Measurements from ENCODE around the gene BRICD5. TPM values are rescaled to one million over a fixed set of nuclear protein-coding genes. Genes with fewer than 3 reads are reported as not detected.

Gene BRICD5
- total RNA-seq, 2 donors from 2014 or later, result 12.8 to 14.4 TPM

DNA sequence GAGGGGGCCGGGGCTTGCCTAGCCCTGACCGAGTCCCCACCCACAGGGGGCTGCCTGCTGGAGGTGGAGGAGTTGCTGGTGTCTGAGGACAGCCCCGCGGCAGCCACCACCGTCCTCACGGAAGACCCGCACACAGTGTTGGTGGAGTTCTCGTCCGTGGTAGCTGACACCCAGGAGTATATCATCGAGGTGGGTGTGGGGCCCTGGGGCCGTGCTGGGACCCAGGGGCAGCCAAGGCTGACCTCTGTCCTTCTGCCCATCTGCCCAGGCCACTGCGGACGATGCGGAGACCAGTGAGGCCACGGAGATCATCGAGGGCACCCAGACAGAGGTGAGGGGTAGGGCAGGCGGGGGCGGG, 24.1 kb upstream of the BRICD5 start:
- H3K27me3 Mint-ChIP-seq (ENCODE audit: low read depth), result no peaks in the 10 kb centered on the region
- H3K36me3 Mint-ChIP-seq (ENCODE audit: insufficient read depth in 2 of 2), result peaks cover 2 to 4% of the 10 kb centered on the region in 2 donors
- H3K4me3 Mint-ChIP-seq, result no peak overlapping the region
- H3K4me1 Mint-ChIP-seq (ENCODE audit: low read depth), result no peaks in the 10 kb centered on the region
- DNase-seq (no peak), ATAC-seq (replicated peaks in 1 of 2) (no peak)
- H3K9me3 Mint-ChIP-seq, result no peaks in the 10 kb centered on the region
- H3K27ac Mint-ChIP-seq, result no peak overlapping the region

DNA sequence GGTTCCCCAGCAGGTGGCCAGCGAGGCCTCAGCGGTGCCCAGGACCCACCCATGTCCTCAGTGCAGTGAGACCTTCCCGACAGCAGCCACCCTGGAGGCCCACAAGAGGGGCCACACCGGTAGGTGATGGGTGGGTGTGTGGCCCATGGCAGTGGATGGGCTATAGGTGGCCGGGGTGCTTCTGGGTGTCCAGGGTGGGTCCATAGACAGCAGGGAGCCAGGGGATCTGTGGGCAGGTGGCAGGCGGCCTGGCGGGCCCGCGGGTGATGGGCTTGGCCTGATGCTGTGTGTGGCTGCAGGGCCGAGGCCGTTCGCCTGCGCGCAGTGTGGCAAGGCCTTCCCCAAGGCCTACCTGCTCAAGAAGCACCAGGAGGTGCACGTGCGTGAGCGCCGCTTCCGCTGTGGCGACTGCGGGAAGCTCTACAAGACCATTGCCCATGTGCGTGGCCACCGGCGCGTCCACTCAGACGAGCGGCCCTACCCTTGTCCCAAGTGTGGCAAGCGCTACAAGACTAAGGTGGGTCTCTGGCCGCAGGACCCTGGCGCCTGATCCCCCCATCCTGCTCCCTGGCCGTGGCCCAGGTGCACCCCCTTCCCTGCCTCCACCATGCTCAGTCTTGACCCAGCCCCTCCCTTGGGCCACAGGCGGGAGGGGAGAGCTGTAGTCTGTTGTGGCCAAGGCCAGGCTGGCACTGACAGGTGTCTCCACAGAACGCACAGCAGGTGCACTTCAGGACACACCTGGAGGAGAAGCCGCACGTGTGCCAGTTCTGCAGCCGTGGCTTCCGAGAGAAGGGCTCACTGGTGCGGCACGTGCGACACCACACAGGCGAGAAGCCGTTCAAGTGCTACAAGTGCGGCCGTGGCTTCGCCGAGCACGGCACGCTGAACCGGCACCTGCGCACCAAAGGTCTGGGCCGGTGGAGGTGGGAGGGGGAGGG, 23.5 kb upstream of the BRICD5 start:
- no peaks in the 10 kb centered on the region for H3K4me1 Mint-ChIP-seq (ENCODE audit: low read depth)

DNA sequence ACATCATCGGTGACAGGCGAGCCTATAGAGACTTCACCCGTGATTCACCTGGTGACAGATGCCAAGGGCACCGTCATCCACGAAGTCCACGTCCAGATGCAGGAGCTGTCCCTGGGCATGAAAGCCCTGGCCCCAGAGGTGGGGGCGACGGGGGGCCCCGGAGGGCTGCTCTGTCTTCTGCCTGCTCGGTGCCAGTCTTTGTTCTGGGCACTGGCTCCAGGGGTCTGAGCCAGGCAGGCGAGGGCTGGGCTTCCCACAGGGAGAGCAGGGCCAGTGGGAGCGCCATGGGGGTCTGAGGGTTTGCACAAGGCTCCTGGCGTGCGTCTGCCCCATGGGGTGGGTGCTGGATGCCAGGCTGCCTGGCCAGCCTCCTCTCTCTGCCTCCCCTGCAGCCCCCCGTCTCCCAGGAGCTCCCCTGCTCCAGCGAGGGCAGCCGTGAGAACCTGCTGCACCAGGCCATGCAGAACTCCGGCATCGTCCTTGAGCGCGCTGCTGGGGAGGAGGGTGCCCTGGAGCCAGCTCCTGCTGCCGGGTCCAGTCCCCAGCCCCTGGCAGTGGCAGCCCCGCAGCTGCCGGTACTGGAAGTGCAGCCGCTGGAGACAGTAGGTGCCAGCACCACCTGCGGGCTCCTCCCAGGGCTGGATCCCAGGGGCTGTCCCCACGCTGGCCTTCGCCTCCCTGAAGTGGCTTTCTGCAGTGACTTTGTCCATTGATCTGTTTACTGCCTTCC, 22.5 kb upstream of the BRICD5 start:
- Mint-ChIP-seq H3K27ac (peak overlapping the region; percentile 22), H3K4me1 (ENCODE audit: low read depth) (no peaks in the 10 kb centered on the region), H3K9me3 (no peaks in the 10 kb centered on the region), H3K4me3 (no peak overlapping the region), H3K36me3 (ENCODE audit: insufficient read depth in 2 of 2) (peaks cover 2 to 4% of the 10 kb centered on the region in 2 donors), H3K27me3 (ENCODE audit: low read depth) (no peaks in the 10 kb centered on the region)
- ATAC-seq (replicated peaks in 1 of 2) (no peak), DNase-seq (no peak)

More for the DNA sequence above, 23.5 kb upstream of the BRICD5 start:
- DNase-seq (no peak), ATAC-seq (replicated peaks in 1 of 2) (no peak)
- peak overlapping the region; percentile 22 for H3K27ac Mint-ChIP-seq
- H3K9me3 Mint-ChIP-seq, result no peaks in the 10 kb centered on the region
- H3K4me3 Mint-ChIP-seq, result no peak overlapping the region
- H3K36me3 Mint-ChIP-seq (ENCODE audit: insufficient read depth in 2 of 2), result peaks cover 2 to 4% of the 10 kb centered on the region in 2 donors
- H3K27me3 Mint-ChIP-seq (ENCODE audit: low read depth), result no peaks in the 10 kb centered on the region

DNA sequence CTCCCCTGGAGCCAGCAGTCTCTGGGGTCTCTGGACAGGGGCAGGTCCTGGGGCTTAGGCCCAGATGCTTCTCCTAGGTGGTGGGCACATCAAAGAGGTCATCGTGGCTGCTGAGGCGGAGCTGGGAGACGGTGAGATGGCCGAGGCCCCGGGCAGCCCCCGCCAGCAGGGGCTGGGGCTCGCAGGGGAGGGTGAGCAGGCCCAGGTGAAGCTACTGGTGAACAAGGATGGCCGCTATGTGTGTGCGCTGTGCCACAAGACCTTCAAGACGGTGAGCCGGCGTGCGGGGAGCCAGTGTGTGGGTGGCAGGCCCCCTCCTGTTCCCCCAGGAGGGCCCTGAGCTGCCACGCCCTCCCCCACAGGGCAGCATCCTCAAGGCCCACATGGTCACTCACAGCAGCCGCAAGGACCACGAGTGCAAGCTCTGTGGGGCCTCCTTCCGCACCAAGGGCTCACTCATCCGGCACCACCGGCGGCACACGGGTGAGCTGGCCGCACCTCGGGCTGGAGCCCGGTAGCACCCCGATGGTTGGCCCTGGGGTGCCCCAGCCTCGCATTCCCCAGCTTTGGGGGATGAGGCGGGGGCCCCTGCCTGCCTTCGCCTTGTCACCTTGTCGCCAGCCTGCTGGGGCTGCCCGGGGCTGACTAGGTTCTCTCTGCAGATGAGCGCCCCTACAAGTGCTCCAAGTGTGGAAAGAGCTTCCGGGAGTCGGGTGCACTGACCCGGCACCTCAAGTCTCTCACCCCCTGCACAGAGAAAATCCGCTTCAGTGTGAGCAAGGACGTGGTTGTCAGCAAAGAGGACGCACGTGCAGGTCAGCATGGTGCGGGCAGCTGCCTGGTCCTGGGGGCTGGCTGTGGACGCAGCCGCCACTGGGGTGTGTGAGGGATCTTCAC, 21.7 kb upstream of the BRICD5 start:
- DNase-seq (no peak), ATAC-seq (replicated peaks in 1 of 2) (no peak)
- Mint-ChIP-seq H3K27ac (no peak overlapping the region), H3K27me3 (ENCODE audit: low read depth) (no peaks in the 10 kb centered on the region), H3K4me1 (ENCODE audit: low read depth) (no peaks in the 10 kb centered on the region), H3K9me3 (no peaks in the 10 kb centered on the region), H3K36me3 (ENCODE audit: insufficient read depth in 2 of 2) (peaks cover 2 to 4% of the 10 kb centered on the region in 2 donors), H3K4me3 (no peak overlapping the region)

DNA sequence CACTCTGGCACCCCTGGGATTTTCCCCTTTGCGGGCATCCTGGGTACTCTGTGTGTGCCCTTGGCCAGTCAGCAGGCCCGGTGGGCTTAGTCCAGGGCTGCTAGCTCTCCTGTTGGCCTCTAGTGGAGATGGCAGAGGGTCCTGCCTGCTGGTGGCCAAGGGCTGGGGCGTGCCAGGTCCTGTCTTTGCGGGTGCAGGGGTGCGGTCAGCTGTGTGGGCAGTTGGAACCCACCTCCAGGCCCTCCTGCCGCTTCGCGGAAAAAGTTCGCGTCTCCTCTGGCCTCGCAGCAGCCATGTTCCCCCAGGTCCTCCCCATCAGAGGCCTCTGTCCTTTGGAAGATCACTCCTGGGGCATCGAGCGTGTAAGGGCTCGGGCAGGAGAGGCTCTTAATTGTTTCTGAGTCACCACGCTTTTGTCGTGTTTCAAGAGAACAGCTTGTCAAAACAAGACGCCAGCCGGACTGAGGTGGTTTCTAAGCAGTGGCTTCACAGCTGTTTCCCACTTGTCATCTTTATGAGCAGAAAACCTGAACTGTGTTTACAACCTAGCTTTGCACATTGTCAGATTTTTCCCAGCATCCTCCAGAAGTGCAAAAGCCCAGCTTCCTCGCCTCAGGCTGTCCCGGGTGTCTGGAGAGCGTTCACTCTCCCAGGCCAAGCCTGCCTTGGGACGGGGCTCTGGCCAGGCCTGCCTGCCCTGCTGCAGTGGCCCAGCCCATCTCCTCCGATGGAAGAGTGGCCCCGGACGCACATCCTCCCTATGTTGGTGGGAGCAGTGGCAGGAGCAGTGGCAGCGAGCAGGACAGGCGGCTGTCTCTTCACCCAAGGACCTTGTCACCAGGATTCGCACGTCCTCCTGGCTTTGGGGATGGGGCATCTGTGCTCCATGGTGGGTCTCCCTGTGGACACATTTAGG, 20.6 kb upstream of the BRICD5 start:
- Mint-ChIP-seq H3K9me3 (no peaks in the 10 kb centered on the region), H3K27me3 (ENCODE audit: low read depth) (no peaks in the 10 kb centered on the region), H3K36me3 (ENCODE audit: insufficient read depth in 2 of 2) (peaks cover 2 to 4% of the 10 kb centered on the region in 2 donors), H3K4me1 (ENCODE audit: low read depth) (peaks cover 2% of the 10 kb centered on the region), H3K4me3 (no peak overlapping the region), H3K27ac (no peak overlapping the region)
- DNase-seq (no peak), ATAC-seq (replicated peaks in 1 of 2) (no peak)

DNA sequence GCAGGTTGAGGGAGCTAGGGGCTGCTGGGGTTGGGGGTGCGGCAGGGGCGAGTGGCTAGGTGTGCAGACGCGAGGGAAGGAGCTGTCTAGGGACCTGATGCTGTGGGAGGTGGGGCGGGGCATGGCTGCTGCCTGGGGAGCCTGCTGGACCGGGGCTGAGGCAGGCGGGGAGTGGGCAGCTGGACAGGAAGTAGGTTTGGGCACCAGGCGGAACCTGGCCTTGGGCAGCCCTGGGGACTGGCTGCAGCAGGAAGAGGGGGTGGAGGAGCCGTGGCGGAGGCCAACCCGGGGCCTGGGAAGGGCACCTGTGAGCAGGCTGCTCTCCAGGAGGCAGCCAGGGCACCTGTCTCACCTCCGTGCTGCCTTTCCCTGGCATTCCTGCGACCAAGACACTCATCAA, 19.7 kb upstream of the BRICD5 start:
- Mint-ChIP-seq H3K36me3 (ENCODE audit: insufficient read depth in 2 of 2) (peaks cover 1 to 4% of the 10 kb centered on the region in 2 donors), H3K9me3 (no peaks in the 10 kb centered on the region), H3K27me3 (ENCODE audit: low read depth) (no peaks in the 10 kb centered on the region), H3K27ac (no peak overlapping the region), H3K4me3 (no peak overlapping the region), H3K4me1 (ENCODE audit: low read depth) (peaks cover 8% of the 10 kb centered on the region)
- DNase-seq (no peak), ATAC-seq (replicated peaks in 1 of 2) (no peak)

DNA sequence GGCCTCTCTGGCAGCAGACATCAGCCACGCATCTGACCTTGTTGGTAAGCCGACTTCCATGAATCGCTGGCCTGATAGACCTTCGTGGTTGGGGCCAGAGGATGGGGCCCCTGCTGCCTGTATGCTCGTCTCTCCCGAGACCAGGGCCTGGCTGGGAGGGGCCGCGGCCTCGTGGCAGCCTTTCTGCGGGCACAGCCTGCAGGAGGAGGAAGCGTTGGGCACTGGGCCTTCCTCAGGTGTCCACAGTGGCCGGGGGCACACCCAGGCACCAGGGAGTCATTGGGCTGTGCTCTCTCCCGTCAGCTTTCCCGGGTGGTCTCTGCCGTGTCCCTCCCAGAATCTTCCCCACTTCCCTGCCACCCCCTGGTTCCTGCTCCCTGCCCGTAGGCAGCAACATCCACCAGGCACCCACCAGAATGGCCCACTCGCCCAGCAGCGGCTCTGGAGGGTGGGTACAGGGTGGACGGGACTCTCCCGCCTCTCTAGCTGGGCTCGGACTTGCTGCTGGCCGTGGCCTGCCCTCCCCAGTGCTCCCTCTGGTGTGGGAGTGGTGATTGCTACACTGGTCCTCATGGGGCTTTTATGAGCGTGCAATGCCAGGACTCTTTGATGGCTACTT, 19.1 kb upstream of the BRICD5 start:
- Mint-ChIP-seq H3K36me3 (ENCODE audit: insufficient read depth in 2 of 2) (peaks cover 0 to 3% of the 10 kb centered on the region in 2 donors), H3K4me1 (ENCODE audit: low read depth) (peaks cover 12% of the 10 kb centered on the region), H3K4me3 (no peak overlapping the region), H3K9me3 (no peaks in the 10 kb centered on the region), H3K27me3 (ENCODE audit: low read depth) (no peaks in the 10 kb centered on the region), H3K27ac (no peak overlapping the region)
- DNase-seq (no peak), ATAC-seq (replicated peaks in 1 of 2) (no peak)

DNA sequence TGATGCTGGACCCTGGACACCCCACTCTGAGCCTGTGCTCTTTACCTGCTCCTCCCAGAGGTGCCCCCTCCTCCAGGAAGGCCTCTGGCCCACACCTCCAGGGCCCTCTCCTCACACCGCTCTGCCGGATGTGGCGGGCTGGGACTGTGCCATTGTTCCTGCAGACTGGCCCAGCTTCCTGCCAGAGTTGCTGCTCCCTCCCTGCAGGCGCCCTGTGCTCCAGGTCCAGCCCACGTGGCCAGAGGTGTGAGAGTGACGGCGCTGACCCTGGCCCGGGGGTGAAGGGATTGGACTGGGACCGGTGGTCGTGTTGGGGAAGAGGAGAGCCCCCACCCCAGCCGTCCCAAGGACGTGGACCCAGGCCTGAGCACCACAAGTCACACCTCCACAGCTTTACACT, 18.4 kb upstream of the BRICD5 start:
- H3K27ac Mint-ChIP-seq, result no peak overlapping the region
- no peak overlapping the region for H3K4me3 Mint-ChIP-seq
- ATAC-seq (replicated peaks in 1 of 2) (no peak), DNase-seq (no peak)
- H3K27me3 Mint-ChIP-seq (ENCODE audit: low read depth), result no peaks in the 10 kb centered on the region
- H3K4me1 Mint-ChIP-seq (ENCODE audit: low read depth), result peaks cover 18% of the 10 kb centered on the region
- peaks cover 0 to 3% of the 10 kb centered on the region in 2 donors for H3K36me3 Mint-ChIP-seq (ENCODE audit: insufficient read depth in 2 of 2)
- H3K9me3 Mint-ChIP-seq, result no peaks in the 10 kb centered on the region

DNA sequence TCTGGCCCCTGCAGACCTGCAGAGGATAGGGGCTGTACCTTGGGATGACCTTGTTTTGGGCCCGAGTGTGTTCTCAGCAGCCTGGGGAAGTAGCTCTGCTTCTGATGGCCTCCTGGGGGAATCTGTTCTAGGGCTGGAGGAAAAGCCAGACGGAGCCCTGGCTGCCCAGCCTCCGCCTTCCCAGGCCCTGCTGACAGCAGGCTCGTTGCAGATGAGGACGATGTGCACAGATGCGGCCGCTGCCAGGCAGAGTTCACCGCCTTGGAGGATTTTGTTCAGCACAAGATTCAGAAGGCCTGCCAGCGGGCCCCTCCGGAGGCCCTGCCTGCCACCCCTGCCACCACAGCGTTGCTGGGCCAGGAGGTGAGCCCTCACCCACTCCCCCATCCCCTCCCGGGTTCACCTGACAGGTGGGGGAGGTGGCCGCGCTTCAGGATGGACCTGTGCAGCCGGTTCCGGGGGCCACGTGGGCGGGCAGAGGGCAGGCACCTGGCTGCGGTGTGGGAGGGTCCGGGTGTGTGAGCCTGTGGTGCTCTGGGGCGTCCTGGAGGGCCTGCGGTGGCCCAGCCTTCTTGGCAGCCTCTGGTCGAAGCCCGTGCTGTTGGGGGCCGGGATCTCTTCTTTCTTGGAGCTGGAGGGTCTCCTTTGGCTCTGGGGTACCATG, 17.6 kb upstream of the BRICD5 start:
- DNase-seq, result no peak
- no peaks in the 10 kb centered on the region for H3K36me3 Mint-ChIP-seq (ENCODE audit: insufficient read depth in 2 of 2)

DNA sequence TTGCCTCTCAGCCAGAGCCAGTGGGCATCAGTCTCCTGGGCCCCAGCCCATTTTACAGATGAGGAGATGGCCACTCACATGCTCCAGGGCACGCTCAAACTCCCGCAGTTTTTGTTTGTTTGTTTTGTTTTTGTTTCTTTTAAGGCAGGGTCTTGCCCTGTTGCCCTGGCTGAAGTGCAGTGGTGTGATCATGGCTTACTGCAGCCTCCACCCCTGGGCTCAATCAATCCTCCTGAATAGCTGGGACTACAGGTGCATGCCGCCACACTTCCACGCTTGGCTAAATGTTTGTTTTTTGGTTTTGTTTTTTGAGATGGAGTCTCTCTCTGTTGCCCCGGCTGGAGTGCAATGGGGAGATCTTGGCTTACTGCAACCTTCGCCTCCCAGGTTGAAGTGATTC, 16.3 kb upstream of the BRICD5 start:
- ATAC-seq (replicated peaks in 1 of 2) (no peak), DNase-seq (no peak)
- Mint-ChIP-seq H3K9me3 (no peaks in the 10 kb centered on the region), H3K4me1 (ENCODE audit: low read depth) (peaks cover 18% of the 10 kb centered on the region), H3K4me3 (no peak overlapping the region), H3K27ac (no peak overlapping the region), H3K27me3 (ENCODE audit: low read depth) (no peaks in the 10 kb centered on the region), H3K36me3 (ENCODE audit: insufficient read depth in 2 of 2) (no peaks in the 10 kb centered on the region)

More for the DNA sequence above, 17.6 kb upstream of the BRICD5 start:
- no peaks in the 10 kb centered on the region for H3K27me3 Mint-ChIP-seq (ENCODE audit: low read depth)
- no peak overlapping the region for H3K27ac Mint-ChIP-seq
- H3K4me3 Mint-ChIP-seq, result no peak overlapping the region
- ATAC-seq (replicated peaks in 1 of 2), result no peak
- no peaks in the 10 kb centered on the region for H3K9me3 Mint-ChIP-seq
- peaks cover 18% of the 10 kb centered on the region for H3K4me1 Mint-ChIP-seq (ENCODE audit: low read depth)

DNA sequence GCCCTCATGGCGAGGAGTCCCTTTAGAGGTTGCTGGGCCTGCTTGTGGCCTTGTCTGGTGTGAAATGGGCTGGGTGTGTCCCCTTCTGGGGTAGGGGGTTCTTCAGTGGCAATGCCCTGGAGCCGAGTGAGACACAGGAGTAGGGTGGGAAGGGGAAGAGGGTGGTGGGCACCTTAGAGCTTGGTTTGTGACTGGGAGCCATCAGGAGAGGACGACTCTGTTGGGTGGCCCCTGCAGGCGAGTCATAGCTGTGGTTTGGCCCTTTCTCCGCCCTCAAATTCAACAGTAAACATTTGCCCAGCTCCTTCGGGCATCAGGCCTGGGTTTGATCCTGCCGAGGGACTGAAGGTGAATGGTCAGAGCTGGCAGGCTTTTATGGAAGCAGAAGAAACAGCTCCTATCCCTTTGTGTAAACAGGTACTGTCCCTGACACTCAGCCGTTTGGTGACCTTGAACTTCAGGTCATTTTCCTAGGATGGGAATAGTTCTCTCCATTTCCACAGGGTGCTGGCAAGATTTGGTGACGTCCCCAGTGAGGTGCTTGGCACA, 15.7 kb upstream of the BRICD5 start:
- no peaks in the 10 kb centered on the region for H3K9me3 Mint-ChIP-seq
- ATAC-seq (replicated peaks in 1 of 2) (no peak), DNase-seq (no peak)
- H3K4me1 Mint-ChIP-seq (ENCODE audit: low read depth), result peaks cover 18% of the 10 kb centered on the region
- H3K4me3 Mint-ChIP-seq, result peak overlapping the region in 1 of 2 donors; percentile 17
- no peaks in the 10 kb centered on the region for H3K27me3 Mint-ChIP-seq (ENCODE audit: low read depth)
- H3K36me3 Mint-ChIP-seq (ENCODE audit: insufficient read depth in 2 of 2), result no peaks in the 10 kb centered on the region
- H3K27ac Mint-ChIP-seq, result no peak overlapping the region

Measured in activated T-cell treated with anti-CD3 and anti-CD28 coated beads, Interleukin-2, amount 50 U/mL, for 72 hours (primary cell).